ENCODE results near the gene COMMD4. TPM values are rescaled to one million over a fixed set of nuclear protein-coding genes. Genes with fewer than 3 reads are reported as not detected.
"Not testable (repeated sequence)": the region's sequence is repeated elsewhere in the genome, so short reads cannot be mapped to it uniquely, and the experiment has no call there.

The COMMD4 gene
- total and polyA plus RNA-seq, 12 donors: 29.0 to 74.3 (median 39.4) TPM

DNA sequence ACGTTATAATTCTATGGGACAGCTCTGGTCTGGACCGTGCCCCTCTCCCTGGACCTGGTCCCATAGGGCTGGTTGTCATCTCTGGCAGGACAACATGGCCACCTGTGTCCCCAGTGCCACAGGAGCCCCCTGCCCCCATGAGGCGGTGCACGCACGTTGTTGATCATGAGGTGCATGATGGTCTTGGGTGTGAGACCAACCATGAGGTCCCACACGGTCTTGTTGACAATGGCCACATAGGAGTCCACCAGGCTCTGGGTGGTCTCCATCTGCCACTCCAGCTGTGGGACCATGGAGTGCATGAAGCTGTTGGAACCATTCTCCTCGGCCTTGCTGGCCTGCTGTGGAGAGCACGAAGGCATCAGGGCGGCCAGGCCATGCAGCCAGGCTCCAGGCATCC, 33.5 kb upstream of the COMMD4 start:
- Histone ChIP-seq H3K27me3 (peaks cover 0 to 29% (median 22%) of the 10 kb centered on the region in 7 donors), H3K36me3 (no peaks in the 10 kb centered on the region), H3K4me1 (no peaks in the 10 kb centered on the region), H3K9me3 (no peaks in the 10 kb centered on the region), H3K27ac (no peak overlapping the region), H3K4me3 (no peak overlapping the region)
- WGBS, 2 donors: 87 to 90% methylated on average over 9 of the region's 9 CpGs
- intact Hi-C loops (cut with DNase I): loop anchor here in 4 of 10 donors (5.0 to 10.0 kb wide), 3 partner anchors 58 to 288 kb away; no protein-coding TSS in a partner anchor
- DNase-seq (no peak), ATAC-seq (no peak)
- TF ChIP-seq, protein P1, sequence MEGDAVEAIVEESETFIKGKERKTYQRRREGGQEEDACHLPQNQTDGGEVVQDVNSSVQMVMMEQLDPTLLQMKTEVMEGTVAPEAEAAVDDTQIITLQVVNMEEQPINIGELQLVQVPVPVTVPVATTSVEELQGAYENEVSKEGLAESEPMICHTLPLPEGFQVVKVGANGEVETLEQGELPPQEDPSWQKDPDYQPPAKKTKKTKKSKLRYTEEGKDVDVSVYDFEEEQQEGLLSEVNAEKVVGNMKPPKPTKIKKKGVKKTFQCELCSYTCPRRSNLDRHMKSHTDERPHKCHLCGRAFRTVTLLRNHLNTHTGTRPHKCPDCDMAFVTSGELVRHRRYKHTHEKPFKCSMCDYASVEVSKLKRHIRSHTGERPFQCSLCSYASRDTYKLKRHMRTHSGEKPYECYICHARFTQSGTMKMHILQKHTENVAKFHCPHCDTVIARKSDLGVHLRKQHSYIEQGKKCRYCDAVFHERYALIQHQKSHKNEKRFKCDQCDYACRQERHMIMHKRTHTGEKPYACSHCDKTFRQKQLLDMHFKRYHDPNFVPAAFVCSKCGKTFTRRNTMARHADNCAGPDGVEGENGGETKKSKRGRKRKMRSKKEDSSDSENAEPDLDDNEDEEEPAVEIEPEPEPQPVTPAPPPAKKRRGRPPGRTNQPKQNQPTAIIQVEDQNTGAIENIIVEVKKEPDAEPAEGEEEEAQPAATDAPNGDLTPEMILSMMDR (IDR thresholded peaks at IDR 0.05): no peak

DNA sequence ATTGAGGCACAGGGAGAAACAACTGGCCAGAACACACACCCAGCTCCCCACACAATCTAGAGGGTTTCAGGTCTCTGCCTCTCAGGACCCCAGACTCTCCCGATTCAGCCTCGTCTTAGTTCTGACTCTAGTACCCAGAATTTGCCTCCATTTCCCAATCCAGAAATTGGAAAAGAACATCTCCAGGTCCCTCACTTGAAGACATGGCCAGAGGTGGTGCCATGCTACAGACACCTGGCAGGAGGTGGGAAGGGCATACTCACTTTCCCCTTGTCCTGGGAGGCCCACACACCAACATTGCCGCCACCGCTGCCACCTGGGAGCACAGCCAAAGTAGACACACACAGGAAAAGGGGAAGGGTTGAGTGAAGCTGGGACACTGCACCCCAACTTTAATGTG, 33.1 kb upstream of the COMMD4 start:
- H3K9me3 ChIP-seq, ATAC-seq, H3K4me1 ChIP-seq, H3K36me3 ChIP-seq, H3K27ac ChIP-seq, H3K4me3 ChIP-seq, DNase-seq: not testable (repeated sequence)
- peaks cover 0 to 34% (median 25%) of the 10 kb centered on the region in 7 donors for H3K27me3 ChIP-seq
- 88 to 89% methylated on average over 4 of the region's 4 CpGs for WGBS, 2 donors
- intact Hi-C loops (cut with DNase I): loop anchor here in 4 of 10 donors (5.0 to 10.0 kb wide), 3 partner anchors 58 to 288 kb away; no protein-coding TSS in a partner anchor

DNA sequence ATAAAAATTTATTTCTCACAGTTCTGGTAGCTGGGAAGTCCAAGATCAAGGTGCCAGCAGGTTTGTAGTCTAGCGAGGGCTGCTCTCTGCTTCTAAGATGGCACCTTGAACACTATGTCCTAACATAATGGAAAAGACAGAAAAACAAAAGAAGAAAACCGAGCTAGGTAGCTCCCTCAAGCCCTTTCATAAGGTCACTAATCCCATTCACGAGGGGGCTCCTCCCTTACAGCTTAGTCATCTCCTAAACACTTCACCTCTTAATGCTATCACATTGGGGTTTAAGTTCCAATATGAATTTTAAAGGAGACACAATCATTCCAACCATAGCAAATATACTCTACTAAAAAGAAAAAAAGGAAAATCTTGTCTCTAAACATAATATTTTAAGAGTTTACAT, 29.7 kb upstream of the COMMD4 start:
- H3K9me3 ChIP-seq: no peaks in the 10 kb centered on the region
- ATAC-seq: no peak

DNA sequence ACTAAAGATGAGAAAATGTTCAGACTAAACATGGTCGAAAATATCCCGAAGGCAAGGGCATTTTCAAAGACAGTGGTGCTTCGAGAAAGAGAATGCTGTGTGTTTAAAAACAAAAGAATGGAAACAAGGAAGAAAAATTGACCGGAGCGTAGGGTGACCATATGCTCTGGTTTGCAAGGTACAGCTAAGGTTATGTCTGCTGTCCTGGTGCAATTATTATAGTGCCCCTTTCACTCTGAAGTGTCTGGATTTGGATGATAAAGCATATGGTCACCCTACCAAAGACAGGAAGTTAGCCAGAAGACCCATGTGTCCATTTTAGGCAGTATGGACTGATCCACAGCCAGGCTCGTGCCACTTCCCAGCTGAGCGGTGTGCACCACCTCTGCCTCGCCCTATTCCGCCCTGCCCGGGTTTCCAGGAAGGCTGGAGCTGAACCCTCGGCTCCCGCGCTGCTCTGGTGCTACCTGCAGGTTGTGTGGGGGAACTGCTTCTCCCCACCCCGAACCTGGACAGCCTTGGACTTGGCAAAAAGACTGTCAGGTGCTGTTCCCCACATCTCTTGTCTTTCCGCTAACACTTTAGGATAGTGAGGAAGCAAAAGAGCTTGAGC, 28.0 kb upstream of the COMMD4 start:
- peak in 1 of 2 donors; percentile 31 for DNase-seq

More for the DNA sequence above, 29.7 kb upstream of the COMMD4 start:
- intact Hi-C loops (cut with DNase I): loop anchor here in 3 of 10 donors (10.0 kb wide), 2 partner anchors 61 to 291 kb away; no protein-coding TSS in a partner anchor
- H3K36me3 ChIP-seq: no peaks in the 10 kb centered on the region
- H3K4me1 ChIP-seq: no peaks in the 10 kb centered on the region
- no peak overlapping the region for H3K27ac ChIP-seq
- TF ChIP-seq, protein P1 (IDR thresholded peaks at IDR 0.05): no peak
- H3K27me3 ChIP-seq: peaks cover 0 to 55% (median 33%) of the 10 kb centered on the region in 7 donors
- no peak for DNase-seq
- H3K4me3 ChIP-seq: no peak overlapping the region
- 65 to 66% methylated on average over 3 of the region's 3 CpGs for WGBS, 2 donors

More for the DNA sequence above, 28.0 kb upstream of the COMMD4 start:
- no peak overlapping the region for H3K27ac ChIP-seq
- no peak overlapping the region for H3K4me3 ChIP-seq
- intact Hi-C loops (cut with DNase I): loop anchor here in 3 of 10 donors (10.0 kb wide), 2 partner anchors 63 to 293 kb away; no protein-coding TSS in a partner anchor
- TF ChIP-seq, protein P1 (IDR thresholded peaks at IDR 0.05): peak in 6 of 9 donors; percentile 12 to 35 (median 29)
- WGBS, 2 donors: 33 to 34% methylated on average over 15 of the region's 15 CpGs
- H3K27me3 ChIP-seq: peaks cover 0 to 57% (median 33%) of the 10 kb centered on the region in 7 donors
- H3K9me3 ChIP-seq: no peaks in the 10 kb centered on the region
- peak in 4 of 8 donors; percentile 61 to 71 (median 64) for ATAC-seq
- no peaks in the 10 kb centered on the region for H3K4me1 ChIP-seq
- no peaks in the 10 kb centered on the region for H3K36me3 ChIP-seq

Data from heart right ventricle (tissue), 16 donors.